ENCODE measurements around the gene IGF1R. TPM values are rescaled to one million over a fixed set of nuclear protein-coding genes. Genes with fewer than 3 reads are reported as not detected.
A peak's percentile ranks its signal among the peaks of the same experiment; 100 is the strongest.

IGF1R gene
- total and polyA plus RNA-seq, 2 of the 13 experiments (the other 11 are each of a cell fraction or from before 2014, with no cell fraction given), result 15.9 to 18.4 TPM

DNA sequence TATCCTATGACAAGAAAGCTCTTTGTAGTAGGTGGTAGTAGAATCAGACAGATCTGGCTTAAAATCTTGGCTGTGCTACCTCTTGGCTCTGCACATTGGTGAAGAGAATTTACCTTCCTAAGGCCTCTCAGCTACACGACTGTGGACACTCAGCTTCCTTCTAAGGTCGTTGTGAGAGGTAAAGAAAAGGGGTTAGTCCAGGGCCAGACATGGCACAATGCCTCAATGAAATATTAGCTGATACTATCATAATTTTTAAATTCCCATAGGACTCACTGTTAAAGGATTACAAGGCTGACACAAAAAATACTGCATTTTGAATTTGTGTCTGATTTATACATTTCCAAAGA is 80.4 kb downstream of the IGF1R start:
- no peaks in the 10 kb centered on the region for H3K27me3 ChIP-seq (ENCODE audit: control insufficient read depth in 1 of 2, insufficient read depth in 2 of 2, low read length in 2 of 2)
- no peak for FAIRE-seq
- POLR2A ChIA-PET, result no interaction called here
- H3K36me3 ChIP-seq (replicated peaks in 1 of 2; ENCODE audit: control insufficient read depth in 1 of 2, insufficient read depth in 2 of 2, low read length in 2 of 2), result no peaks in the 10 kb centered on the region; a peak in 3 of 5 replicates
- DNase-seq (ENCODE audit: low spot score), result no peak
- H4K20me1 ChIP-seq (ENCODE audit: insufficient read depth, low read length), result peaks cover 55% of the 10 kb centered on the region
- ATAC-seq, result no peak
- no TSS peak for BruUV-seq (replicated peaks)
- CTCF ChIA-PET (ENCODE audit: low intra/inter-chr PET ratio, low total read pairs), result no interaction called here
- WGBS (ENCODE audit: low lambda C conversion rate), result 83% methylated on average over 2 of the region's 2 CpGs
- TF ChIP-seq AHR (CRISPR knock-in tag; IDR thresholded peaks at IDR 0.05), result no peak
- TF ChIP-seq MIER2 (CRISPR knock-in tag; IDR thresholded peaks at IDR 0.05), result no peak
- TF ChIP-seq ZNF800 (CRISPR knock-in tag; IDR thresholded peaks at IDR 0.05), result no peak
- no peak for TF ChIP-seq FOXP4 (CRISPR knock-in tag; IDR thresholded peaks at IDR 0.05)
- no peak for TF ChIP-seq ZNF761 (CRISPR knock-in tag; conservative IDR thresholded peaks at IDR 0.05)
- TF ChIP-seq, protein P1, sequence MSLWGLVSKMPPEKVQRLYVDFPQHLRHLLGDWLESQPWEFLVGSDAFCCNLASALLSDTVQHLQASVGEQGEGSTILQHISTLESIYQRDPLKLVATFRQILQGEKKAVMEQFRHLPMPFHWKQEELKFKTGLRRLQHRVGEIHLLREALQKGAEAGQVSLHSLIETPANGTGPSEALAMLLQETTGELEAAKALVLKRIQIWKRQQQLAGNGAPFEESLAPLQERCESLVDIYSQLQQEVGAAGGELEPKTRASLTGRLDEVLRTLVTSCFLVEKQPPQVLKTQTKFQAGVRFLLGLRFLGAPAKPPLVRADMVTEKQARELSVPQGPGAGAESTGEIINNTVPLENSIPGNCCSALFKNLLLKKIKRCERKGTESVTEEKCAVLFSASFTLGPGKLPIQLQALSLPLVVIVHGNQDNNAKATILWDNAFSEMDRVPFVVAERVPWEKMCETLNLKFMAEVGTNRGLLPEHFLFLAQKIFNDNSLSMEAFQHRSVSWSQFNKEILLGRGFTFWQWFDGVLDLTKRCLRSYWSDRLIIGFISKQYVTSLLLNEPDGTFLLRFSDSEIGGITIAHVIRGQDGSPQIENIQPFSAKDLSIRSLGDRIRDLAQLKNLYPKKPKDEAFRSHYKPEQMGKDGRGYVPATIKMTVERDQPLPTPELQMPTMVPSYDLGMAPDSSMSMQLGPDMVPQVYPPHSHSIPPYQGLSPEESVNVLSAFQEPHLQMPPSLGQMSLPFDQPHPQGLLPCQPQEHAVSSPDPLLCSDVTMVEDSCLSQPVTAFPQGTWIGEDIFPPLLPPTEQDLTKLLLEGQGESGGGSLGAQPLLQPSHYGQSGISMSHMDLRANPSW (CRISPR knock-in tag; IDR thresholded peaks at IDR 0.05; ENCODE audit: borderline replicate concordance), result no peak
- TF ChIP-seq, protein P2, sequence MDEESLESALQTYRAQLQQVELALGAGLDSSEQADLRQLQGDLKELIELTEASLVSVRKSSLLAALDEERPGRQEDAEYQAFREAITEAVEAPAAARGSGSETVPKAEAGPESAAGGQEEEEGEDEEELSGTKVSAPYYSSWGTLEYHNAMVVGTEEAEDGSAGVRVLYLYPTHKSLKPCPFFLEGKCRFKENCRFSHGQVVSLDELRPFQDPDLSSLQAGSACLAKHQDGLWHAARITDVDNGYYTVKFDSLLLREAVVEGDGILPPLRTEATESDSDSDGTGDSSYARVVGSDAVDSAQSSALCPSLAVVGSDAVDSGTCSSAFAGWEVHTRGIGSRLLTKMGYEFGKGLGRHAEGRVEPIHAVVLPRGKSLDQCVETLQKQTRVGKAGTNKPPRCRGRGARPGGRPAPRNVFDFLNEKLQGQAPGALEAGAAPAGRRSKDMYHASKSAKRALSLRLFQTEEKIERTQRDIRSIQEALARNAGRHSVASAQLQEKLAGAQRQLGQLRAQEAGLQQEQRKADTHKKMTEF (CRISPR knock-in tag; IDR thresholded peaks at IDR 0.05), result no peak
- TF ChIP-seq CEBPG (CRISPR knock-in tag; IDR thresholded peaks at IDR 0.05), result no peak
- no peak for TF ChIP-seq ZNF235 (CRISPR knock-in tag; IDR thresholded peaks at IDR 0.05; ENCODE audit: borderline replicate concordance)
- no peak for TF ChIP-seq EZH2 (conservative IDR thresholded peaks at IDR 0.05; ENCODE audit: low read depth, low read length)
- no peak for TF ChIP-seq RBAK (CRISPR knock-in tag; IDR thresholded peaks at IDR 0.05)
- TF ChIP-seq FOXA1 (IDR thresholded peaks at IDR 0.05), result no peak
- no peak for TF ChIP-seq FOXA1 (CRISPR knock-in tag; IDR thresholded peaks at IDR 0.05)
- TF ChIP-seq NR2F1 (CRISPR knock-in tag; IDR thresholded peaks at IDR 0.05), result no peak
- TF ChIP-seq, protein P3, sequence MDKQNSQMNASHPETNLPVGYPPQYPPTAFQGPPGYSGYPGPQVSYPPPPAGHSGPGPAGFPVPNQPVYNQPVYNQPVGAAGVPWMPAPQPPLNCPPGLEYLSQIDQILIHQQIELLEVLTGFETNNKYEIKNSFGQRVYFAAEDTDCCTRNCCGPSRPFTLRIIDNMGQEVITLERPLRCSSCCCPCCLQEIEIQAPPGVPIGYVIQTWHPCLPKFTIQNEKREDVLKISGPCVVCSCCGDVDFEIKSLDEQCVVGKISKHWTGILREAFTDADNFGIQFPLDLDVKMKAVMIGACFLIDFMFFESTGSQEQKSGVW (CRISPR knock-in tag; IDR thresholded peaks at IDR 0.05; ENCODE audit: borderline replicate concordance), result no peak
- H3K4me2 ChIP-seq (ENCODE audit: low read depth, low read length), result no peak overlapping the region
- H3K79me2 ChIP-seq (ENCODE audit: insufficient read depth, low read length), result peaks cover 95% of the 10 kb centered on the region
- no peaks in the 10 kb centered on the region for H3K9me3 ChIP-seq (ENCODE audit: low read length)
- H3K27ac ChIP-seq (ENCODE audit: extremely low read length, insufficient read depth, low read length), result peak overlapping the region; percentile 77
- no peak overlapping the region for H2AFZ ChIP-seq (ENCODE audit: low read length)
- in situ Hi-C loops (cut with HindIII; ENCODE audit: extremely low pct_ligation_motif_present, low pct_unique_long_range_greater_than_20kb) (no loop called here), intact Hi-C loops (cut with micrococcal nuclease; ENCODE audit: unreplicated experiment) (loop anchor here (5.0 kb wide), 1 partner anchor 76 kb away; no protein-coding TSS in a partner anchor)
- no peak overlapping the region for H3K4me3 ChIP-seq (replicated peaks in 1 of 3; ENCODE audit: insufficient read depth in 1 of 3, low read depth in 2 of 3, low read length in 3 of 3)
- peaks cover 98% of the 10 kb centered on the region for H3K4me1 ChIP-seq (ENCODE audit: insufficient read depth, low read length)
- H3K9ac ChIP-seq (ENCODE audit: insufficient read depth, low read depth, low read length), result no peak overlapping the region
